Fibroblast of lung (primary cell): Measurements from ENCODE around the gene NCOA4. TPM values are rescaled to one million over a fixed set of nuclear protein-coding genes. Genes with fewer than 3 reads are reported as not detected.

Source experiments
- DNase-seq, 2 donors: peaks; one replicate each; pipeline versions ENCODE4 v3.0.0 to v3.0.0-alpha.2; 2010; ENCODE audit warnings: low read depth in 2 of 2
- H2AFZ ChIP-seq: 2 replicates; pipeline ENCODE4 v1.5.1; 2012; ENCODE audit warnings: low read length, control low read depth, inconsistent platforms
- H3K27ac ChIP-seq: 2 replicates; pipeline ENCODE4 v1.5.1; 2011; ENCODE audit warnings: low read length, control low read depth; ENCODE audit not compliant: insufficient read depth
- H3K27me3 ChIP-seq: 2 replicates; pipeline ENCODE4 v1.5.1; 2011; ENCODE audit warnings: mild to moderate bottlenecking, low read length; ENCODE audit not compliant: control insufficient read depth, insufficient read depth
- H3K36me3 ChIP-seq: 2 replicates; pipeline ENCODE4 v1.5.1; 2011; ENCODE audit warnings: low read length; ENCODE audit not compliant: control insufficient read depth, insufficient read depth
- H3K4me1 ChIP-seq: 2 replicates; pipeline ENCODE4 v1.5.1; 2011; ENCODE audit warnings: low read length; ENCODE audit not compliant: control insufficient read depth, insufficient read depth; ENCODE audit errors: extremely low read depth
- H3K4me2 ChIP-seq: 2 replicates; pipeline ENCODE4 v1.5.1; 2011; ENCODE audit warnings: low read length, control low read depth; ENCODE audit not compliant: insufficient read depth; ENCODE audit errors: extremely low read depth
- H3K4me3 ChIP-seq, 4 experiments: fragments of 200-600 bp in 1 of 4; sonication (generic) in 1 of 4; replicated peaks in 1 of 4; 2 replicates each; pipeline ENCODE4 v1.5.1; 2011 to 2016; ENCODE audit warnings: low read length in 4 of 4, low read depth in 3 of 4, mild to moderate bottlenecking in 3 of 4, control low read depth in 2 of 4, inconsistent platforms in 1 of 4, mixed read lengths in 1 of 4; ENCODE audit not compliant: insufficient read depth in 1 of 4; ENCODE audit errors: control extremely low read depth in 1 of 4
- H3K79me2 ChIP-seq: 2 replicates; pipeline ENCODE4 v1.5.1; 2012; ENCODE audit warnings: mild to moderate bottlenecking, low read length, inconsistent platforms; ENCODE audit not compliant: control insufficient read depth, insufficient read depth
- H3K9ac ChIP-seq: 2 replicates; pipeline ENCODE4 v1.5.1; 2011; ENCODE audit warnings: mild to moderate bottlenecking, low read length, control low read depth; ENCODE audit not compliant: insufficient read depth
- H3K9me3 ChIP-seq: 2 replicates; pipeline ENCODE4 v1.5.1; 2012; ENCODE audit warnings: low read depth, low read length; ENCODE audit not compliant: control insufficient read depth, insufficient read depth
- H4K20me1 ChIP-seq: 2 replicates; pipeline ENCODE4 v1.5.1; 2011; ENCODE audit warnings: low read length; ENCODE audit not compliant: control insufficient read depth, insufficient read depth; ENCODE audit errors: extremely low read depth
- CTCF ChIP-seq, 2 donors: IDR thresholded peaks in 1 of 2; conservative IDR thresholded peaks in 1 of 2; 1 replicate in 1 of 2; 2 replicates in 1 of 2; pipeline ENCODE4 v1.5.1; 2011 to 2012; ENCODE audit warnings: low read length in 2 of 2, control low read depth in 1 of 2, inconsistent platforms in 1 of 2, low read depth in 1 of 2, mild to moderate bottlenecking in 1 of 2
- EZH2 ChIP-seq: IDR thresholded peaks from 2 replicates; pipeline ENCODE4 v1.5.1; 2012; ENCODE audit warnings: low read length, control low read depth, mild to moderate bottlenecking; ENCODE audit errors: missing control alignments
- polyA plus RNA-seq, 2 donors: library from polyadenylated mRNA; depleted of rRNA in 1 of 2; stranded (reverse) in 1 of 2; unstranded in 1 of 2; fragments of >200 nt; gene quantifications; 2 replicates each; pipeline ENCODE4 v1.2.1, GENCODE V29; 2011 to 2012; ENCODE audit warnings: missing spikeins in 1 of 2
- total RNA-seq: library from RNA; depleted of rRNA; stranded (reverse); fragments of >200 nt; gene quantifications from 2 replicates; pipeline ENCODE4 v1.2.1, GENCODE V29; 2014

NCOA4 gene
- total and polyA plus RNA-seq, 2 donors (not counting 1 experiment from before 2014, with no cell fraction given) = 140 to 175 TPM

- Histone ChIP-seq H4K20me1 (no peaks in the 10 kb centered on the region), H3K9me3 (no peaks in the 10 kb centered on the region), H3K4me1 (no peaks in the 10 kb centered on the region), H3K36me3 (no peaks in the 10 kb centered on the region), H3K27me3 (peaks cover 2% of the 10 kb centered on the region), H3K9ac (no peak overlapping the region), H3K27ac (no peak overlapping the region), H3K4me2 (no peak overlapping the region), H3K4me3 (no peak overlapping the region), H3K79me2 (no peaks in the 10 kb centered on the region), H2AFZ (no peak overlapping the region)
- no peak for DNase-seq
- TF ChIP-seq CTCF (conservative IDR thresholded peaks at IDR 0.05 in 1 of 2, IDR thresholded peaks at IDR 0.05 in 1 of 2; ENCODE audit: low read depth in 1 of 2, low read length in 2 of 2) = no peak
- TF ChIP-seq EZH2 = no peak
These were observed 43.1 kb upstream of the NCOA4 start for GRCh38 chr10:46073564-46073963.

- DNase-seq = no peak
- Histone ChIP-seq H2AFZ (no peak overlapping the region), H3K36me3 (no peaks in the 10 kb centered on the region), H4K20me1 (no peaks in the 10 kb centered on the region), H3K27ac (no peak overlapping the region), H3K9ac (no peak overlapping the region), H3K4me2 (no peak overlapping the region), H3K4me3 (no peak overlapping the region), H3K79me2 (no peaks in the 10 kb centered on the region), H3K27me3 (peaks cover 2% of the 10 kb centered on the region), H3K4me1 (no peaks in the 10 kb centered on the region), H3K9me3 (no peaks in the 10 kb centered on the region)
- no peak for TF ChIP-seq EZH2
- no peak for TF ChIP-seq CTCF (conservative IDR thresholded peaks at IDR 0.05 in 1 of 2, IDR thresholded peaks at IDR 0.05 in 1 of 2; ENCODE audit: low read depth in 1 of 2, low read length in 2 of 2)
These were observed 40.3 kb upstream of the NCOA4 start for GRCh38 chr10:46070749-46071148.

- peaks cover 2% of the 10 kb centered on the region for H3K27me3 ChIP-seq
- H3K27ac ChIP-seq = no peak overlapping the region
- no peaks in the 10 kb centered on the region for H3K36me3 ChIP-seq
- no peaks in the 10 kb centered on the region for H3K79me2 ChIP-seq
- H3K4me1 ChIP-seq = no peaks in the 10 kb centered on the region
- no peak overlapping the region for H3K4me3 ChIP-seq
- TF ChIP-seq EZH2 (no peak), CTCF (conservative IDR thresholded peaks at IDR 0.05 in 1 of 2, IDR thresholded peaks at IDR 0.05 in 1 of 2; ENCODE audit: low read depth in 1 of 2, low read length in 2 of 2) (no peak)
- no peak overlapping the region for H3K9ac ChIP-seq
- H3K4me2 ChIP-seq = no peak overlapping the region
- no peaks in the 10 kb centered on the region for H4K20me1 ChIP-seq
- no peak for DNase-seq
- no peak overlapping the region for H2AFZ ChIP-seq
- H3K9me3 ChIP-seq = no peaks in the 10 kb centered on the region
These were observed 39.5 kb upstream of the NCOA4 start for GRCh38 chr10:46069771-46070463.
